GM13976 (cell line): ENCODE data around the gene EVA1B.

Experiments
- DNase-seq: peaks from one replicate; pipeline ENCODE4 v3.0.0; 2012; ENCODE audit warnings: low spot score
- CTCF ChIP-seq: IDR thresholded peaks from 2 replicates; pipeline ENCODE4 v1.5.1; 2012; ENCODE audit warnings: borderline replicate concordance, mild to moderate bottlenecking; ENCODE audit not compliant: insufficient read depth; ENCODE audit errors: extremely low read depth, missing control alignments, control extremely low read depth
- in situ Hi-C: fragments of 300-500 bp; cut with MboI; formaldehyde crosslinking; loops from one replicate; pipeline ENCODE4 v1.12.0; 2022; ENCODE audit warnings: low sequenced_read_pairs, mixed read lengths, inconsistent platforms; ENCODE audit not compliant: unreplicated experiment

Gene EVA1B

GRCh38 chr1:36365381-36365780 is 41.9 kb upstream of the EVA1B start:
- in situ Hi-C loops: no loop called here
- TF ChIP-seq CTCF: no peak
- DNase-seq: no peak

GRCh38 chr1:36359911-36360550 is 36.6 kb upstream of the EVA1B start:
- no peak for TF ChIP-seq CTCF
- in situ Hi-C loops: no loop called here
- no peak for DNase-seq

GRCh38 chr1:36359383-36359782 is 35.9 kb upstream of the EVA1B start:
- no peak for TF ChIP-seq CTCF
- in situ Hi-C loops: no loop called here
- no peak for DNase-seq

GRCh38 chr1:36358514-36359084 is 35.2 kb upstream of the EVA1B start:
- TF ChIP-seq CTCF: no peak
- DNase-seq: no peak
- in situ Hi-C loops: no loop called here

- in situ Hi-C loops: no loop called here
- no peak for DNase-seq
- no peak for TF ChIP-seq CTCF
Observed at GRCh38 chr1:36355811-36356210, 32.4 kb upstream of the EVA1B start.

- no peak for DNase-seq
- TF ChIP-seq CTCF: no peak
- in situ Hi-C loops: no loop called here
Observed at GRCh38 chr1:36354486-36354885, 31.0 kb upstream of the EVA1B start.
